A549 treated with CORT108297 at 1 μM for 4 hours (cell line): ENCODE data around the gene TXNDC5. TPM values are rescaled to one million over a fixed set of nuclear protein-coding genes. Genes with fewer than 3 reads are reported as not detected.

Source experiments
- total RNA-seq: library from RNA; stranded (reverse); fragments of 200-300 nt; extraction: Qiagen RNA extraction; gene quantifications from 5 replicates; pipeline ENCODE4 v1.2.3, GENCODE V29; 2022

The TXNDC5 gene
- 127 to 145 TPM (median 142 TPM) in 5 replicates for total RNA-seq

GRCh38 chr6:7910654-7911344, at the start of gene TXNDC5:
Gene TXNDC5 (minus strand): TSS chr6:7910788. CDS start chr6:7910776, 12 bp downstream.

Other genes starting within 250 kb of the TXNDC5 start
- 13.6 to 21.2 TPM (median 19.1 TPM) in 5 replicates for gene BMP6, start 184.7 kb downstream of the TXNDC5 start, total RNA-seq
- gene BLOC1S5, start 153.6 kb upstream of the TXNDC5 start, total RNA-seq: 5.7 to 8.9 TPM (median 7.6 TPM) in 5 replicates
- gene EEF1E1, start 191.8 kb upstream of the TXNDC5 start, total RNA-seq: 52.9 to 94.2 TPM (median 55.8 TPM) in 5 replicates